ENCODE measurements around the gene DDX54. TPM values are rescaled to one million over a fixed set of nuclear protein-coding genes. Genes with fewer than 3 reads are reported as not detected.

DDX54 gene
- total and polyA plus RNA-seq, 2 of the 8 experiments (the other 6 are each of a cell fraction or from before 2014, with no cell fraction given): 64.9 to 113 TPM

- TF ChIP-seq TBP (IDR thresholded peaks at IDR 0.05; ENCODE audit: low read depth, low read length) (no peak), PHF8 (conservative IDR thresholded peaks at IDR 0.05; ENCODE audit: low read depth, low read length) (no peak), SIRT6 (IDR thresholded peaks at IDR 0.05; ENCODE audit: low read length) (no peak), BCL11A (IDR thresholded peaks at IDR 0.05; ENCODE audit: low read depth in 2 of 2, low read length in 2 of 2) (no peak), RAD21 (IDR thresholded peaks at IDR 0.05 in 1 of 2, conservative IDR thresholded peaks at IDR 0.05 in 1 of 2; ENCODE audit: low read depth in 2 of 2, low read length in 2 of 2) (no peak), EZH2 (IDR thresholded peaks at IDR 0.05; ENCODE audit: low read depth, low read length, severe bottlenecking) (no peak), KDM1A (IDR thresholded peaks at IDR 0.05; ENCODE audit: borderline replicate concordance, low read length) (no peak), E2F6 (IDR thresholded peaks at IDR 0.05) (no peak)
Observed at GRCh38 chr12:113179023-113179422, 6.3 kb downstream of the DDX54 start (continued).
